Endothelial cell (in vitro differentiated cells): Measurements from ENCODE around the gene NEDD4L. TPM values are rescaled to one million over a fixed set of nuclear protein-coding genes. Genes with fewer than 3 reads are reported as not detected.

Source experiments
- DNase-seq: peaks from one replicate; pipeline ENCODE4 v3.0.0; 2021; ENCODE audit warnings: low spot score
- H3K27ac Mint-ChIP-seq: one replicate; pipeline ENCODE4 v1.8.0; 2021; ENCODE audit warnings: mixed read lengths, inconsistent platforms; ENCODE audit not compliant: unreplicated experiment
- H3K27me3 Mint-ChIP-seq: one replicate; pipeline ENCODE4 v1.8.0; 2021; ENCODE audit warnings: mild to moderate bottlenecking, moderate library complexity, mixed read lengths, inconsistent platforms; ENCODE audit not compliant: unreplicated experiment
- H3K36me3 Mint-ChIP-seq: one replicate; pipeline ENCODE4 v1.8.0; 2021; ENCODE audit warnings: mild to moderate bottlenecking, low read depth, mixed read lengths, inconsistent platforms; ENCODE audit not compliant: unreplicated experiment
- H3K4me1 Mint-ChIP-seq: one replicate; pipeline ENCODE4 v1.8.0; 2021; ENCODE audit warnings: mild to moderate bottlenecking, mixed read lengths, inconsistent platforms; ENCODE audit not compliant: unreplicated experiment
- H3K4me3 Mint-ChIP-seq: one replicate; pipeline ENCODE4 v1.8.0; 2021; ENCODE audit warnings: mild to moderate bottlenecking, mixed read lengths, inconsistent platforms; ENCODE audit not compliant: unreplicated experiment
- H3K9me3 Mint-ChIP-seq: one replicate; pipeline ENCODE4 v1.8.0; 2021; ENCODE audit warnings: mixed read lengths, inconsistent platforms; ENCODE audit not compliant: unreplicated experiment
- total RNA-seq: library from RNA; stranded (reverse); fragmentation: NEBNext Ultra II Directional; extraction: Animal tissue kit (Norgen Biotek cat#: 25700); gene quantifications from one replicate; pipeline ENCODE4 v1.2.1, GENCODE V29; 2021; ENCODE audit not compliant: unreplicated experiment
- TF ChIP-seq, protein P1 (sequence below): fragments of 200-600 bp; sonication (generic); IDR thresholded peaks from one replicate; pipeline ENCODE4 v1.5.0; 2021; ENCODE audit warnings: antibody characterized with exemption; ENCODE audit not compliant: unreplicated experiment

NEDD4L gene
- total RNA-seq, 1 donor from 2014 or later = 42.8 TPM

DNA sequence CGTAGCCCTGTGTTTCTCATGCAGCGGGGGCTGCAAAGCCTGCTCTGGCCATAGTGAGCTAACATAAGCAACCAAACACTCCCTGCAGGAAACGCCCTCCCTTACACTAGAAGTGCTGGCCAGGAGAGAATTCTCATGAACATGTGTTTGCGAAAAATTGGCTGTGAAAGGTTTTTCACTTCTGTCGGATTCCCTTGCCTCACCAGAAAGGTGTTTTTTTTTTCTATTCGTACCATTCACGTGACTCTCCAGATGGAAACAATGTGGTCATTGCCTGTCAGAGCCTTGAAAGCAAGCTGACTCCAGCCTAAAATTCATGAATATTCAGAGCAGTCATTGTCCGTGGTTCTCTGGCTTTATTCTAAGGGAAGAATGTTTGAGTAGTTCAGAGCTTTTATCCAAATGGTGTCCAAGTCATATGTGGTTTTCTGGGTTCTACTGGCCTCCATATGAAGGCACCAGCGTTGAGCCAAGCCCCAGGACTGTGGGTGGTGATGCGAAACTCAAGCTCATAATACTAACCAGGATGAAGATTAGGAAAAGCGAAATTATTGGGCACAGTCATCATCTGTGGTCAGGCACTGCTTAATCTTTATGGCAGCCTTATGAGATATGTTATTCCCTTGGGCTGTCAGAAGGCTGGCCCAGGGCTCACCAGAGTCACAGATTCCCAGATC is 348.4 kb downstream of the NEDD4L start:
- Mint-ChIP-seq H3K9me3 (no peaks in the 10 kb centered on the region), H3K36me3 (peaks cover 19% of the 10 kb centered on the region), H3K27ac (no peak overlapping the region), H3K4me3 (no peak overlapping the region), H3K4me1 (no peaks in the 10 kb centered on the region), H3K27me3 (peaks cover 7% of the 10 kb centered on the region)
- DNase-seq = no peak
- TF ChIP-seq, protein P1, sequence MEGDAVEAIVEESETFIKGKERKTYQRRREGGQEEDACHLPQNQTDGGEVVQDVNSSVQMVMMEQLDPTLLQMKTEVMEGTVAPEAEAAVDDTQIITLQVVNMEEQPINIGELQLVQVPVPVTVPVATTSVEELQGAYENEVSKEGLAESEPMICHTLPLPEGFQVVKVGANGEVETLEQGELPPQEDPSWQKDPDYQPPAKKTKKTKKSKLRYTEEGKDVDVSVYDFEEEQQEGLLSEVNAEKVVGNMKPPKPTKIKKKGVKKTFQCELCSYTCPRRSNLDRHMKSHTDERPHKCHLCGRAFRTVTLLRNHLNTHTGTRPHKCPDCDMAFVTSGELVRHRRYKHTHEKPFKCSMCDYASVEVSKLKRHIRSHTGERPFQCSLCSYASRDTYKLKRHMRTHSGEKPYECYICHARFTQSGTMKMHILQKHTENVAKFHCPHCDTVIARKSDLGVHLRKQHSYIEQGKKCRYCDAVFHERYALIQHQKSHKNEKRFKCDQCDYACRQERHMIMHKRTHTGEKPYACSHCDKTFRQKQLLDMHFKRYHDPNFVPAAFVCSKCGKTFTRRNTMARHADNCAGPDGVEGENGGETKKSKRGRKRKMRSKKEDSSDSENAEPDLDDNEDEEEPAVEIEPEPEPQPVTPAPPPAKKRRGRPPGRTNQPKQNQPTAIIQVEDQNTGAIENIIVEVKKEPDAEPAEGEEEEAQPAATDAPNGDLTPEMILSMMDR = no peak

DNA sequence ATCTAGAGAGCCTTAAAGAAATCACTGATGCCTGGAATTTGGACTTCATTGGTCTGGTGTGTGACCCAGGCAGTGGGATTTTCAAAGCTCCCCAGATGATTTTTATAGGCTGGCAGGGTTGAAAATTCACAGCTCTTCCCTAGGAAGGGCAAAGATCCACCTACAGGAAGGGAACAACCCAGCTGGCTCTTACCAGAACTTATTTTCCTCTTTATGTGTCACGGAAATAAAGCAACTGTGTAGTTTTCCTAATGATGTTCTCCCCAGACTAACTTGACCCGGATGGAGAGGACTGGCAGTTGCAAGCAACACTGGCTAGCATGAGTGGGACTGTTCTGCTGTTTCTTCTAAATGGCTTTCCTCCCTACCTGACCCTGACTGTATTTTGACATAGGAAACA is 349.3 kb downstream of the NEDD4L start:
- Mint-ChIP-seq H3K4me3 (no peak overlapping the region), H3K4me1 (no peaks in the 10 kb centered on the region), H3K36me3 (peaks cover 16% of the 10 kb centered on the region), H3K9me3 (no peaks in the 10 kb centered on the region), H3K27ac (no peak overlapping the region), H3K27me3 (peaks cover 7% of the 10 kb centered on the region)
- TF ChIP-seq, protein P1 = no peak
- DNase-seq = no peak

DNA sequence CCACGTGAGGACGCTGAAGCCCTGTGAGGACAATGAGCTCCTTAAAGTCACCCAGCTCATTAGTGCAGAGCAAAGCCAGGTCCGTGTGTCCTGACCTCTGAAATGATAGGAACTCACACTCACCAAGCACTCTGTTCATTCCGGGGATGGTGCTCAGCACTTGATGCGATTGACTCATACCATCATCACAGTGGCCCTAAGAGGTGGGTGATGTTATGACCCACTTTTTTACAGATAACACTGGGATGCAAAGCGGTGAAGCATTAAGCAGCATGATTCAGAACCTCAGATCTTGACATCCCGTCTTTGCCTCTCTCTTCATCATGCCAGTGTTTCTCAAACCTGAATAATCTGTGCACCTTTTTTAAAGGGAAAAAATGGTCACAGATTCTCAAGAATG is 350.0 kb downstream of the NEDD4L start:
- Mint-ChIP-seq H3K4me3 (no peak overlapping the region), H3K9me3 (no peaks in the 10 kb centered on the region), H3K27me3 (peaks cover 4% of the 10 kb centered on the region), H3K27ac (no peak overlapping the region), H3K36me3 (peaks cover 9% of the 10 kb centered on the region), H3K4me1 (no peaks in the 10 kb centered on the region)
- TF ChIP-seq, protein P1 = no peak
- DNase-seq = no peak

DNA sequence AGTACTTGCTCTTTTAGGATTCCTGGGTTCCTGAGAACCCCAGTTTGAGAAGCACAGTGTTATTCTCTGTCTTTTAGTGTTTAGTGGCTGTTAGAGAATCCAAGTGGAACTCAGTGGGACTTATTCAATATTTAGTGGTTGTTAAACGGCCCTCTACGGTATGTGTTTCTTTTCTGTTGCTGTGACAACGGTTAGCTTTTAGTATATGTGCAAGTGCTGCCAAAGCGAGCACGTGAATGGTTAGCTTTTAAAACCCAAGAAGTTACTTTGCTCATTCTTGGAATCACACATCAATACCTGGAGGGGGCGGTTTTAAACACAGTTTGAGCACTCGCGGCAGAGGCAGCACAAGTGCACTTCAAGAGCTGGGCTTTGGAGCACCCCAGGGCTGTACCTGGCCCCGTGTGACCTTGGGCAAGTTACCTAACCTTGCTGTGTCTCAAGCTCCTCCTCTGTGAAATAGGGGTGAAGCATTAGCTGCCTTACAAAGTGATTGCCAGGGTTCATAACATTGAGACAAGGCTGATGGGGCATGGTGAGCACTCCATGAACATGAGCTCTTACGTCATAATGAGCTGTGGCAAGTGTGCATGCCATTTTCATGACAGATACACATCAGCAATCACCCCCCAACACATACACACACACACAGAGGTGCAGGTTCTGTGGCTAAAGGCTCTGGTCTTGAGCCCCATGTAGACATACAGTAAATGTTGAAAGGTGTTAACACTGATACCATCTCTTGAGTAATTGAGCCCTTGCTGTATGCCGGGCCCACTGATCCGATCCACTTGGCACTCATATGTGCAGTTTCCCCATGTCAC is 350.8 kb downstream of the NEDD4L start:
- Mint-ChIP-seq H3K27ac (no peak overlapping the region), H3K27me3 (peaks cover 4% of the 10 kb centered on the region), H3K9me3 (no peaks in the 10 kb centered on the region), H3K36me3 (peaks cover 9% of the 10 kb centered on the region), H3K4me1 (no peaks in the 10 kb centered on the region), H3K4me3 (no peak overlapping the region)
- TF ChIP-seq, protein P1 = no peak
- DNase-seq = no peak

DNA sequence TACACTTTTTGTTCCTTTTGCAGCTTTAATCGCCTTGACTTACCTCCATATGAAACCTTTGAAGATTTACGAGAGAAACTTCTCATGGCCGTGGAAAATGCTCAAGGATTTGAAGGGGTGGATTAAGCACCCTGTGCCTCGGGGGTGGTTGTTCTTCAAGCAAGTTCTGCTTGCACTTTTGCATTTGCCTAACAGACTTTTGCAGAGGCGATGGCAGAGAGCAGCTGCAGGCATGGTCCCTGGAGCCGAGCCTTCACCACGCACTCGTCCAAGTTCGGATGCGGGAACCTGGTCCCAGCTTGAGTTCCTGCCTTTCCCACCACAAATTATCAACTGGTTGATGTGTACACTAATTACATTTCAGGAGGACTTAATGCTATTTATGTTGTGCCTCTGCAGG is 352.1 kb downstream of the NEDD4L start:
- TF ChIP-seq, protein P1 = no peak
- Mint-ChIP-seq H3K36me3 (peaks cover 7% of the 10 kb centered on the region), H3K4me3 (no peak overlapping the region), H3K4me1 (no peaks in the 10 kb centered on the region), H3K9me3 (no peaks in the 10 kb centered on the region), H3K27me3 (peaks cover 9% of the 10 kb centered on the region), H3K27ac (no peak overlapping the region)
- DNase-seq = no peak
